Erythroblast (primary cell): ENCODE results near the gene NKX6-1.

ENCODE experiments used
- GATA1 ChIP-seq: IDR thresholded peaks from 2 replicates; pipeline ENCODE4 v1.6.1; 2011; ENCODE audit warnings: low read depth, mild to moderate bottlenecking, control low read depth, low read length, moderate library complexity
- POLR2A ChIP-seq: IDR thresholded peaks from 2 replicates; pipeline ENCODE4 v1.6.1; 2011; ENCODE audit warnings: mild to moderate bottlenecking, low read length

- TF ChIP-seq POLR2A = no peak
- TF ChIP-seq GATA1 = no peak
Measured at GRCh38 chr4:84493092-84493850, 5.8 kb downstream of the NKX6-1 start.
